HCT116 (cell line): Measurements from ENCODE around the gene ARHGEF10L. TPM values are rescaled to one million over a fixed set of nuclear protein-coding genes. Genes with fewer than 3 reads are reported as not detected.
A peak's percentile ranks its signal among the peaks of the same experiment; 100 is the strongest.

Source experiments
- ATAC-seq: fragments of 200-7000 bp; cut with Tn5 transposase; 2 replicates; pipeline ENCODE4 v1.9.1; 2020; ENCODE audit warnings: mild to moderate bottlenecking, moderate library complexity
- BruUV-seq: library from RNA; stranded (reverse); fragments of 400-500 nt; replicated peaks from 2 replicates; lab custom pipeline; 2021; lab: Mats Ljungman, UMichigan
- CTCF ChIA-PET: fragments of 300-600 bp; sonication (Branson Sonifier 250); formaldehyde crosslinking; loops from one replicate; lab custom pipeline; 2021; ENCODE audit warnings: antibody characterized with exemption; lab: Charles Lee
- POLR2A ChIA-PET: fragments of 300-600, 350-600 bp; sonication (Branson Sonifier 250); formaldehyde crosslinking; loops from one replicate; lab custom pipeline; 2021; ENCODE audit warnings: antibody characterized with exemption; lab: Charles Lee
- RAD21 ChIA-PET, 2 experiments: fragments of 300-600 bp; sonication (Branson Sonifier 250); formaldehyde crosslinking; loops; one replicate each; lab custom pipeline; 2023; ENCODE audit warnings: low total read pairs in 2 of 2; ENCODE audit not compliant: uncharacterized antibody in 2 of 2, unreplicated experiment in 2 of 2, low non-redundant PET in 1 of 2; lab: Charles Lee
- DNase-seq: peaks from one replicate; pipeline ENCODE4 v3.0.0-alpha.2; 2010; ENCODE audit warnings: low read depth, low spot score
- H2AFZ ChIP-seq: fragments of 200-600 bp; shearing (Covaris generic), sonication (generic); 2 replicates; pipeline ENCODE4 v1.6.1; 2017; ENCODE audit warnings: low read depth, mixed run types, mixed read lengths, antibody characterized with exemption, low read length; ENCODE audit not compliant: poor library complexity, severe bottlenecking
- H3K27ac ChIP-seq: 2 replicates; pipeline ENCODE4 v1.5.1; 2012; ENCODE audit warnings: low read depth, low read length
- H3K27me3 ChIP-seq: fragments of 200-600 bp; sonication (generic); 2 replicates; pipeline ENCODE4 v1.6.1; 2016; ENCODE audit warnings: mixed run types, low read length, mixed read lengths; ENCODE audit not compliant: insufficient read depth
- H3K36me3 ChIP-seq, 2 experiments: fragments of 200-500 bp in 1 of 2; fragments of 200-600 bp in 1 of 2; sonication (Bioruptor generic) in 1 of 2; sonication (generic) in 1 of 2; 2 replicates each; pipeline versions ENCODE4 v1.5.1 to v1.6.1; 2014 to 2016; ENCODE audit warnings: low read length in 2 of 2, inconsistent platforms in 1 of 2, mixed read lengths in 1 of 2, mixed run types in 1 of 2; ENCODE audit not compliant: insufficient read depth in 2 of 2, control insufficient read depth in 1 of 2
- H3K4me1 ChIP-seq, 2 experiments: fragments of 200-600 bp in 1 of 2; sonication (generic) in 1 of 2; 2 replicates each; pipeline versions ENCODE4 v1.5.1 to v1.6.1; 2012 to 2017; ENCODE audit warnings: low read length in 2 of 2, inconsistent platforms in 1 of 2, mild to moderate bottlenecking in 1 of 2, mixed read lengths in 1 of 2, mixed run types in 1 of 2, moderate library complexity in 1 of 2; ENCODE audit not compliant: insufficient read depth in 2 of 2, control insufficient read depth in 1 of 2
- H3K4me2 ChIP-seq: fragments of 200-600 bp; sonication (generic); 2 replicates; pipeline ENCODE4 v1.6.1; 2017; ENCODE audit warnings: mixed run types, low read length, mixed read lengths
- H3K4me3 ChIP-seq, 2 experiments: fragments of 200-600 bp in 1 of 2; sonication (generic) in 1 of 2; replicated peaks in 1 of 2; 2 replicates each; pipeline ENCODE4 v1.5.1; 2011 to 2016; ENCODE audit warnings: low read length in 2 of 2, control low read depth in 1 of 2, low read depth in 1 of 2, mild to moderate bottlenecking in 1 of 2, mixed read lengths in 1 of 2, mixed run types in 1 of 2
- H3K79me2 ChIP-seq: fragments of 200-600 bp; sonication (generic); 2 replicates; pipeline ENCODE4 v1.6.1; 2017; ENCODE audit warnings: mild to moderate bottlenecking, mixed run types, low read length, moderate library complexity, mixed read lengths; ENCODE audit not compliant: insufficient read depth
- H3K9ac ChIP-seq: fragments of 200-600 bp; sonication (generic); 2 replicates; pipeline ENCODE4 v1.6.1; 2016; ENCODE audit warnings: low read length, mixed read lengths
- H3K9me2 ChIP-seq: fragments of 200-600 bp; sonication (generic), shearing (Covaris generic); 2 replicates; pipeline ENCODE4 v1.6.1; 2017; ENCODE audit warnings: mixed run types, mild to moderate bottlenecking, moderate library complexity; ENCODE audit not compliant: insufficient read depth
- H3K9me3 ChIP-seq, 2 experiments: fragments of 200-500 bp in 1 of 2; fragments of 200-600 bp in 1 of 2; sonication (Bioruptor generic) in 1 of 2; sonication (generic) in 1 of 2; 2 replicates each; pipeline ENCODE4 v1.6.1; 2014 to 2017; ENCODE audit warnings: low read length in 2 of 2, mixed read lengths in 2 of 2, inconsistent platforms in 1 of 2, low read depth in 1 of 2, mild to moderate bottlenecking in 1 of 2, mixed run types in 1 of 2, moderate library complexity in 1 of 2; ENCODE audit not compliant: control insufficient read depth in 1 of 2, insufficient read depth in 1 of 2
- H4K20me1 ChIP-seq: fragments of 200-600 bp; sonication (generic), shearing (Covaris generic); 2 replicates; pipeline ENCODE4 v1.6.1; 2017; ENCODE audit warnings: mixed run types, mild to moderate bottlenecking, moderate library complexity; ENCODE audit not compliant: insufficient read depth
- CBX3 ChIP-seq: IDR thresholded peaks from 2 replicates; pipeline ENCODE4 v1.6.1; 2012; ENCODE audit warnings: low read depth
- ELF1 ChIP-seq: IDR thresholded peaks from 2 replicates; pipeline ENCODE4 v1.6.1; 2012; ENCODE audit warnings: low read depth, borderline replicate concordance
- EZH2 ChIP-seq: fragments of 200-600 bp; sonication (generic); IDR thresholded peaks from 2 replicates; pipeline ENCODE4 v1.6.1; 2017; ENCODE audit warnings: antibody characterized with exemption, mixed run types
- JUND ChIP-seq: IDR thresholded peaks from 2 replicates; pipeline ENCODE4 v1.6.1; 2012
- POLR2A ChIP-seq: IDR thresholded peaks from 2 replicates; pipeline ENCODE4 v1.7.0; 2011; ENCODE audit warnings: borderline replicate concordance; ENCODE audit not compliant: insufficient read depth, insufficient read length; ENCODE audit errors: extremely low read depth
- RAD21 ChIP-seq: IDR thresholded peaks from 2 replicates; pipeline ENCODE4 v1.6.1; 2012; ENCODE audit warnings: low read depth, mild to moderate bottlenecking
- YY1 ChIP-seq: IDR thresholded peaks from 2 replicates; pipeline ENCODE4 v1.6.1; 2011; ENCODE audit warnings: low read length, low read depth, moderate library complexity, mild to moderate bottlenecking; ENCODE audit not compliant: insufficient replicate concordance; ENCODE audit errors: extremely low read depth
- ZNF274 ChIP-seq: fragments of 200-500 bp; sonication (Bioruptor generic); IDR thresholded peaks from 2 replicates; pipeline ENCODE4 v1.6.1; 2014; ENCODE audit warnings: mild to moderate bottlenecking, low read depth, low read length, inconsistent platforms
- intact Hi-C: fragments of 100-400 bp; cut with micrococcal nuclease; formaldehyde crosslinking; loops from 2 replicates; pipeline ENCODE4 v1.10.0; 2022
- total RNA-seq: library from RNA; stranded (reverse); gene quantifications from one replicate; pipeline ENCODE4 v1.2.1, GENCODE V29; 2021; ENCODE audit not compliant: unreplicated experiment
- TF ChIP-seq, protein P1 (sequence below), 3 experiments: fragments of 200-600 bp in 1 of 3; sonication (generic) in 1 of 3; IDR thresholded peaks in 2 of 3; conservative IDR thresholded peaks in 1 of 3; 2 replicates each; pipeline ENCODE4 v1.5.1; 2012 to 2017; ENCODE audit warnings: low read depth in 2 of 3, low read length in 2 of 3, antibody characterized with exemption in 1 of 3, borderline replicate concordance in 1 of 3, control low read depth in 1 of 3, mild to moderate bottlenecking in 1 of 3, mixed read lengths in 1 of 3, mixed run types in 1 of 3, moderate library complexity in 1 of 3; ENCODE audit not compliant: insufficient read depth in 1 of 3

Gene ARHGEF10L
- total RNA-seq, 1 experiment from 2014 or later: 14.7 TPM

DNA sequence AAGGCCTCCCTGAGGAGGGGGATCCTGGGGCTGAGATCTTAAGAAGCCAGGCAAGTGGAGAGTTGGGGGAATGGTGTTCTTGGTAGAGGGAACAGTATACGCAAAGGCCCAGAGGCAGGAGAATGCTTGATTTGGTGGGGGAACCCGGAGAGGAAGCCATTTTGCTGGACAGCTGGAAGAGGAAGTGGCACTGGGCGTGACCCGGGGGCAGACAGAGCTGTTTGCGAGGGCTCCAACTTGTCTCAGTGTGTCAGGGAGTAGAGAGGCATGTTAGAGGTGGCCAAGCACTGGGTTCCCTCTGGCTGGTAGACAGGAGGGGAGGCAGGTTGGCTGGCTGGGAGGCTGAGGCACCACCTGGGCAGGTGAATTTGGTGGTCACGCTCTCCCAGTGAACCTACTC, 119.3 kb downstream of the ARHGEF10L start:
- TF ChIP-seq YY1: no peak
- no peak for TF ChIP-seq ZNF274
- no peak for TF ChIP-seq JUND
- no peak for TF ChIP-seq CBX3
- TF ChIP-seq POLR2A: no peak
- TF ChIP-seq ELF1: no peak
- RAD21 ChIA-PET: no interaction called here
- ATAC-seq: no peak
- DNase-seq: no peak
- H3K4me1 ChIP-seq: no peaks in the 10 kb centered on the region
- no peaks in the 10 kb centered on the region for H3K9me3 ChIP-seq
- no peak overlapping the region for H2AFZ ChIP-seq
- CTCF ChIA-PET: no interaction called here
- no TSS peak for BruUV-seq
- POLR2A ChIA-PET: no interaction called here
- intact Hi-C loops: no loop called here
- no peaks in the 10 kb centered on the region for H3K79me2 ChIP-seq
- no peaks in the 10 kb centered on the region for H3K36me3 ChIP-seq
- no peaks in the 10 kb centered on the region for H4K20me1 ChIP-seq
- H3K9ac ChIP-seq: no peak overlapping the region
- no peaks in the 10 kb centered on the region for H3K27me3 ChIP-seq
- H3K4me2 ChIP-seq: no peak overlapping the region
- H3K27ac ChIP-seq: no peak overlapping the region
- H3K9me2 ChIP-seq: no peaks in the 10 kb centered on the region
- H3K4me3 ChIP-seq: no peak overlapping the region

DNA sequence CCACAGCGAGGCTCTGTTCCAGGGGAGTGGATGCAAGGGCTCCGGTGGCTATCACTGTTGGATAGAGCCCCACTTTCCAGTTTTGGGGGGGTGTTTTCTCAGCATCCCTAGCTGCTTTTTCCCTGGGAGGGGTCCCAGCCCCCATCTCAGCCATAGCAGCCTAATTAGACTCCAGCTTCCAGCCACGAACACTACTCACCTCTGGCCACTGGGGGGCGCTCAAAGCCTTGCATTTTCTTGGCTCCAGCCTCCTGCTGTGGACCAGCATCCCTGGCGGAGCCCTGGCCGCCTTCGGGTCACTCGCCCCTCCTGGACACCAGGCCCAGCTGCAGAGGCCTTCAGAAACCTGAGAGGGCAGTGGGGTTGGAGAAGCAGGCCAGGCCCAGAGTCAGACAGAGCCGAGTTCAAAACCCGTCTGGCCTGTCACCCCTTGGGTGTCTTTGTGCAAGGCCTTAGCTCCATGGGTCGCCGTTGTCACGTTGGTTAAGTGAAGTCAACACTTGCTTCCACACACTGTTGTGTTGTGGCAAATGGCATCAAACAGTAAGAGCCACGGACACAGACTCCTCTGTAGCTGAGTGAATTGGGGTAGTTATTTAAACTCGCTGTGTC, 122.2 kb downstream of the ARHGEF10L start:
- H3K79me2 ChIP-seq: no peaks in the 10 kb centered on the region
- no peak overlapping the region for H2AFZ ChIP-seq
- H4K20me1 ChIP-seq: no peaks in the 10 kb centered on the region
- H3K36me3 ChIP-seq: no peaks in the 10 kb centered on the region
- 0 out of 4 replicates have a peak, but pooled peaks cover 0 to 4% of the 10 kb centered on the region in 2 experiments for H3K4me1 ChIP-seq
- no peak overlapping the region for H3K9ac ChIP-seq
- ChIA-PET CTCF (interaction anchor here (0.6 to 2.7 kb wide), 21 partner anchors 11 to 920 kb away, joined by 3 to 19 read pairs (median 4); no protein-coding TSS in a partner anchor), RAD21 (no interaction called here), POLR2A (no interaction called here)
- DNase-seq (peak; percentile 12), ATAC-seq (peak; percentile 83)
- H3K27ac ChIP-seq: no peak overlapping the region
- BruUV-seq: no TSS peak
- TF ChIP-seq, protein P1, sequence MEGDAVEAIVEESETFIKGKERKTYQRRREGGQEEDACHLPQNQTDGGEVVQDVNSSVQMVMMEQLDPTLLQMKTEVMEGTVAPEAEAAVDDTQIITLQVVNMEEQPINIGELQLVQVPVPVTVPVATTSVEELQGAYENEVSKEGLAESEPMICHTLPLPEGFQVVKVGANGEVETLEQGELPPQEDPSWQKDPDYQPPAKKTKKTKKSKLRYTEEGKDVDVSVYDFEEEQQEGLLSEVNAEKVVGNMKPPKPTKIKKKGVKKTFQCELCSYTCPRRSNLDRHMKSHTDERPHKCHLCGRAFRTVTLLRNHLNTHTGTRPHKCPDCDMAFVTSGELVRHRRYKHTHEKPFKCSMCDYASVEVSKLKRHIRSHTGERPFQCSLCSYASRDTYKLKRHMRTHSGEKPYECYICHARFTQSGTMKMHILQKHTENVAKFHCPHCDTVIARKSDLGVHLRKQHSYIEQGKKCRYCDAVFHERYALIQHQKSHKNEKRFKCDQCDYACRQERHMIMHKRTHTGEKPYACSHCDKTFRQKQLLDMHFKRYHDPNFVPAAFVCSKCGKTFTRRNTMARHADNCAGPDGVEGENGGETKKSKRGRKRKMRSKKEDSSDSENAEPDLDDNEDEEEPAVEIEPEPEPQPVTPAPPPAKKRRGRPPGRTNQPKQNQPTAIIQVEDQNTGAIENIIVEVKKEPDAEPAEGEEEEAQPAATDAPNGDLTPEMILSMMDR (IDR thresholded peaks at IDR 0.05 in 2 of 3, conservative IDR thresholded peaks at IDR 0.05 in 1 of 3; ENCODE audit: borderline replicate concordance in 1 of 3, insufficient read depth in 1 of 3, low read depth in 2 of 3, low read length in 2 of 3): peak; percentile 64 to 95 (median 84)
- TF ChIP-seq RAD21: peak; percentile 84
- TF ChIP-seq EZH2: no peak
- H3K4me2 ChIP-seq: no peak overlapping the region
- no peaks in the 10 kb centered on the region for H3K9me3 ChIP-seq
- no peaks in the 10 kb centered on the region for H3K27me3 ChIP-seq
- H3K9me2 ChIP-seq: no peaks in the 10 kb centered on the region
- intact Hi-C loops: loop anchor here (1.0 to 2.0 kb wide), 6 partner anchors 35 to 556 kb away; no protein-coding TSS in a partner anchor
- H3K4me3 ChIP-seq: no peak overlapping the region
